Cerebellar cortex (tissue), 1 donor: Measurements from ENCODE around the gene C2CD3.
"Not testable (repeated sequence)": the region's sequence is repeated elsewhere in the genome, so short reads cannot be mapped to it uniquely, and the experiment has no call there.

Source experiments
- DNase-seq: peaks from one replicate; pipeline ENCODE4 v3.0.0-alpha.2; 2015; ENCODE audit warnings: low spot score

The C2CD3 gene

DNA sequence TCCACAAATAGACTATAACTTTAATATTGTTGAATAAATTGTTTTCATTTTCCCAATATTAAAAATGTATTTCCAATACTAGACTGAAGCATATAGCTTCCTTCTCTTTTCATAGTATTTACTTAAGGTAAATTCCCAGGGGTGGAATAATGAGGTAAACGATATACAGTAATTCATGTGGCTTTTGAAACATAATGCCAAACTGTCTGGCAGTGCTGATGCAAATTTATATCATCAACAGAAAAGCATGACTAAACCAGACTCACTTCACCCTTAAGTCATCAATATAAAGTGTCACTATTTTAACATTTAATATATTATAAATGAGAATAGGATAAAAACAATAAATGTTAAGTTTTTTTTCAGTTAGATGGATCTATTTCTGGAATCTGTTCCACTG lies 13.6 kb downstream of the C2CD3 start:
- DNase-seq: no peak

DNA sequence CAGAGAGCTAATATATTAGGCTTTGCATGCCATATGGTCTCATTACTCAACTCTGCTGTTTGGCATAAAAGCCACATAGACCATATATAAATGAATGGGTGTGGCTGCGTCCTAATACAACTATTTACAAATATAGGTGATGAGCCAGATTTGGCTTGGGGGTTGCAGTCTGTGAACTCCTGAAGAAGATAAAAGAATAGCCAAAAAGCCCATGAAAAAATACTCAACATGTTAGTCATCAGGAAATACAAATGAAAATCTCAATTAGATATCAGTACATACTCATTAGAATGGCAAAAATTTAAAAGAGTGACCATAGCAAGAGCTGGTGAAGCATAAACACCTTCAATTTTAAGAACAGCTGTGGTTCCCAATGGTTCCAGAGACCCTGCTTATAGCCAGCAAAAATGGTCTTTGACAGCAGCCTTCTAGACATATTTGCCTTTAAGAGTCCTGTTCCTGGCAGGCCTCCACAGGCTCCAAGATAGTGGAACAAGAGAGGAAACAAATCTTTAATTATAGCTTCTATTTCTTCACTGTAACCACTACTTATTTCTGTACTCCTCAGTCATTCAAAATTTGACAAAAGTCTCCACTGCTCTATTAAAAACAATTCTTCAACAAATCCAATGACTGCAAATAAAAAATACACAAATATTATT lies 16.1 kb downstream of the C2CD3 start:
- DNase-seq: peak; percentile 45

DNA sequence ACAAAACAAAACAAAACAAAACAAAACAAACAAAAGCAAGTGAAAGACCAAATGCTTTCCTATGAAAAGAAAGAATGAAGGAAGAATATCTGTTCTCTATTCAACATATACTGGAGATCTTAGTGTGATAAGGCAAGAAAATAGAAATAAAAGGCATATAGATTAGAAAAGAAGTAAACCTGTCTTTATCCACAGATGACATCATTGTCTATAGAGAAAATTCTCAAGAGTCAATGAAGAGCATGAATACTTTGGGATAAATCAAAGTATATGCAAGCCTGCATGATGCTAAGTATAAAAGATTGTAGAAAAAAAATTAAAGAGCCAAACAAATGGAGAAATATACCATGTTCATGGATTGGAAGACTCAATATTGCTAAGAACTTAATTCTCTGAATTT lies 17.6 kb downstream of the C2CD3 start:
- DNase-seq: no peak

DNA sequence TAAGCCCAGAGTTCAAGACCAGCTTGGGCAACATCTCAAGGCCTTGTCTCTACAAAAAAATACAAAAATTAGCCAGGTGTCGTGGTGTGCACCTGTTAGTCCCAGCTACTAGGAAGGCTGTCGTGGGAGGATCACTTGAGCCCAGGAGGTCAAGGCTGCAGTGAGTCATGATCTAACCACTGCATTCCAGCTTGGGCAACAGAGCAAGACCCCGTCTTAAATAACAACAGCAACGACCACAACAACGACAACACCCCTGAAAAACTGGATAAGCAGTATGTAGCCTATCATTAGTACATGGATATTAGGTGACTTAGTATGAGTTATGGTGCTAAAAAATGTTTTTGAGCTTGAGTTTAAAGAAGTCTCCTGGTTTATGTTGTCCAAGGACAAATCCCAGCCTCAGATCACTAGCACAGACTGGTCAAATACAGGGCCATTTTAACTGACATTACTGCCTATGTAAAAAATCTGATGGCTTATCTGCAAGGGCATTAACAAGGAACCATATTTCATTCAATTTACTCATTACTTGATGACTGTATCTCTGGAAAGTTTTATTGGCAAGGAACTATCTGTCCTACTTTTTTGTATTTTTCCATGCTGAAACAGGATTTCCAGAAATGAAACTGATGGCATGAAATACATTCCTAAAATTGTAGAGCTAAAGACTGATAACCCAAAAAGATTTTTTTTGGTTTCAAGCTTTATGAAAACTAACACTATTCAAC lies 23.4 kb downstream of the C2CD3 start:
- DNase-seq: no peak

DNA sequence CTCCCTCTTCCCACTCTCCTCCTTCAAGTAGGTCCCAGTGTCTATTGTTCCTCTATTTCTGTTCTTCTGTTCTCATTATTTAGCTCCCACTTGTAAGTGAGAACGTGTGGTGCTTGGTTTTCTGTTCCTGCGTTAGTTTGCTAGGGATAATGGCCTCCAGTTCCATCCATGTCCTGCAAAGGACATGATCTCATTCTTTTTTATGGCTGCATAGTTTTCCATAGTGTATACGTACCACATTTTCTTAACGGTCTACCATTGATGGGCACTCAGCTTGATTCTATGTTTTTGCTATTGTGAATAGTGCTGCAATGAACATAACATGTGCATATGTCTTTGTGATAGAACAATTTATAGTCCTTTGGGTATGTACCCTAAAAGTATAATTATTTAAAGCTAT lies 26.2 kb downstream of the C2CD3 start:
- no peak for DNase-seq

DNA sequence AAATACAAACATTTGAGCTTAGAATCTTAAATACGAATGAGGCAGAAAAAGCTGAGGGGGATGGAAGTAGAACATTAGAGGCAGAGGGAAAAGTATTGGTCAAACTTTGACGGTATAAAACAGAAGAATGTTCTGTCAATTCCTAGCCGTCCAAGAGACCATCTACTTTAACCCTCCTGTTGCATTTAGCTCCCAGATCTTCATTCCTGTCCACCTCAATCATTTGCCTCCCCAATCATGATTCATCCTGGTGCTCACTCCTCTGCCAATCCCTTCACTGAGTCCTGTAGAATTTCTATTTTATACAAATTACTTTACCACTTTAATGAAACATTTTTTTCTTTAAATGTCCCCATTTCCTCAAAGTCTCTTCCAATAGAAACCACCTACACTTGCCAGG lies 28.2 kb downstream of the C2CD3 start:
- DNase-seq: no peak

DNA sequence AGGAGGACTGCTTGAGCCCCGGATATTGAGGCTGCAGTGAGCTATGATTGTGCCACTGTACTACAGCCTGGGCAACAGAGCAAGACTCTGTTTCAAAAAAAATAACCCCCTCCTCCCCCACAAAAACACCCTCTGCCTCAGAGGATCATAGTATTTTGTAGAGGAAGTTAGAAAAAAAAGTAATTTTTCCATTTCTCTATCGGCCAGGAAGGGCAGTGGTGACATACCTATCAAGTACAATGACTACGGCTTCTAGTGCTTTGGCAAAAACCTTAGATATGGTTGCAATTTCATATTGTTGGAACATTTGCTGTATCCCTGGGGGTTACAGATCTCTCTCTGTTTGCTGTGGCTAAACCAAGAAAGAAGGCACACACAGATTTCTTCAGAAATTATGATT lies 28.9 kb downstream of the C2CD3 start:
- DNase-seq: no peak

DNA sequence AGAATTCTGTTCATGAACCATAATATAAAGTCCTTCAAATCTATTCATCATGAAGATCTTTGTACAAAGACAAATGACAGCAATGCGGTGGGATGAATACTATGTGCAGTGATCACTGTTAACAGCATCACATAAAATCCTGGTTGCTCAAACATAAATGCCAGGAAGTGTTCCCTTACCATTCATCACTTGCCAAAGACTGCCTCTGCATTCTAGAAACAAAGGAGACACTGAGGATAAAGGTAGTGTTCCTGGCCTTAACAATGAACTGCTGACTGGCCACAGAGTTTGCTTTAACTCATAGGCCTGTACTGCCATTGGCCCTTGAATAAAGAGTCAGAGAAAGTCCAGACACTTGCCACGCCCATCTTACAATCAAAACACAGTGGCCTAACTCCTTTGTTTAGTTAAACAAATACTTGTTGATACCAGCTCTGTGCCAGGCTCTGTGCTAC lies 29.5 kb downstream of the C2CD3 start:
- DNase-seq: peak; percentile 70

DNA sequence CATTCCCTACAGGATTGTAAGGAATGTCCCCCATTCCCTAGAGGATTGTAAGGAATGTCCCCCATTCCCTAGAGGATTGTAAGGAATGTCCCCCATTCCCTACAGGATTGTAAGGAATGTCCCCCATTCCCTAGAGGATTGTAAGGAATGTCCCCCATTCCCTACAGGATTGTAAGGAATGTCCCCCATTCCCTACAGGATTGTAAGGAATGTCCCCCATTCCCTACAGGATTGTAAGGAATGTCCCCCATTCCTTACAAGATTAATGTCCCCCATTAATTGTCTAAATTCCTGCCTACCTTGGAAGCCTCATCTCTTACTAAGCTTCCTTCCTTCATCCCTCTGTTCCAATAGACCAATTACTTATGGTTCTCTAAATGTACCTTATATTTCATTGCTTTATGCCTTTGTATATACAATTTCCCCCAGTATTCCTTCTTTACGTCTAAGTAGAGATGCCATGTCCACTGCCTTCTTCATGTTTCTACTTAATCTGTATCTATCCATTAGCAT lies 30.8 kb downstream of the C2CD3 start:
- DNase-seq: peak; percentile 42

DNA sequence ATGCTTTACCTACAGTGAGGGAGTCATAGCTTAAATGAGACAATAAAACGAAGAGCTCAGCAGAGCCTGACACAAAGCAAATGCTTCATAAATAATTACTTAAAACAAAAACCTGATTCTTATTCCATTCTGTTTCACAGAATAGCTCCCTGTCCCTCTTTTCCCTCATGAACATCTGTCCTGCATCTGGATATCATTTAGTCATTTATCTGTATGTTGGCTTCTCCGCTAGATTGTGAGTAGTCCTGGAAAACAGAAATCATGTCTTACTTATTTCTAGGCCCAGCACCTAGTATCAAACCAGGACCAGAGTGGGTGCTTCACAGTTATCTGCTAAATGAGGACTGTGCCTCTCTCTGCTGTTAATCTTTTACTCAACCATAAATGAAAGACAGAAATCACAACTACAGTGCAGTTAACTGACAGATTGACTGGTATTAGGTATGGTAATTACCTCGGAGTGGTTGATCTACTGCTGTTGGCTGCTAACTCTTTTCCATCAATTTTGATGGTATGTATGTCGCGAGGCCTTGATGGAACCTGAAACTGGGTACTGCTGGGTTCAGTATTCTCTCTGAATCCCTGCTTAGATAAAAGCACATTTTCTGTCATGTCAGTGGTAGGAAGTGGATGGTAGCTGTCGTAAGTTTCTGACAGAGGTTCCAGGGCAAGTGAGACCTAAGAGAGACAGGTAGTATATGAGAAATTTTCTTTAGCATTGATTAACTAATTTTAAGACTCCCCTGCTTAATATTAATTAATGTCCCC lies 31.5 kb downstream of the C2CD3 start:
- peak; percentile 49 for DNase-seq

DNA sequence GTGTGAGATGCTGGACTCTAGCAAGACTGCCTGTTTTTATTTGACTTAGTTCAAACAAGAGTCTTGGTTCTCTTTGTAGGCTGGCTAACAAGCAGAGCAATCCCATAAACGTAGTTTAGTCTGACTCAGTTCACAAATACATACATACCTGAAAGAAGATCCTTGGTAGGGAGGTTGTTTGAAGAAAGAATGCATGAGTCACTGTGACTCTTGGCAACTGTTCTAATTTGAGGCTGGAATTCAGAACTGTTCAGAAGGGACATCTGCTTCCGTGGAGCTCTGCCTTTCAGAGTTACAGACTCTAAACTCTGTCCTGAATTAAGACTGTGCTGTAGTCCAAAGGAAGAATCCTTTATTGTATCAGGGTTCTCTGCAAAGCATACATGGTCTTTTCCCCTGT lies 32.2 kb downstream of the C2CD3 start:
- DNase-seq: peak; percentile 74

DNA sequence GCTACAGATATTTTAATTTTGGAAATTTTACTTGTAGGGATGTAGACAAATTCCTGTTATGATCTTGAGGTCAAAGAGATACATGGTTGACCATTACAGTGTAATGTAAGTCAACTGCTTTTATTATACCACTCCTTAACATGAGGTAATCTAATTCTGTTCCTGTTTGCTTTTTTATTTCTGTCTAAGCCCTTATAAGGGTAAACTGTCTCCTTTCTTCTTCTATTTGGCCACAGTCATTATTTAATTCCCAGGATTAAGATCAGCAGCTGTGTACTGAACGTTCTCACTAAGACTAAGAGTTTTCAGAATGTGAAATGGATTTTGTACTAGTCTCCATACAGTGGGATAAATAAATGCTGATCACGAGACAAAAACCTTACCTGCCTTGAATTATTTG lies 32.8 kb downstream of the C2CD3 start:
- DNase-seq: no peak

DNA sequence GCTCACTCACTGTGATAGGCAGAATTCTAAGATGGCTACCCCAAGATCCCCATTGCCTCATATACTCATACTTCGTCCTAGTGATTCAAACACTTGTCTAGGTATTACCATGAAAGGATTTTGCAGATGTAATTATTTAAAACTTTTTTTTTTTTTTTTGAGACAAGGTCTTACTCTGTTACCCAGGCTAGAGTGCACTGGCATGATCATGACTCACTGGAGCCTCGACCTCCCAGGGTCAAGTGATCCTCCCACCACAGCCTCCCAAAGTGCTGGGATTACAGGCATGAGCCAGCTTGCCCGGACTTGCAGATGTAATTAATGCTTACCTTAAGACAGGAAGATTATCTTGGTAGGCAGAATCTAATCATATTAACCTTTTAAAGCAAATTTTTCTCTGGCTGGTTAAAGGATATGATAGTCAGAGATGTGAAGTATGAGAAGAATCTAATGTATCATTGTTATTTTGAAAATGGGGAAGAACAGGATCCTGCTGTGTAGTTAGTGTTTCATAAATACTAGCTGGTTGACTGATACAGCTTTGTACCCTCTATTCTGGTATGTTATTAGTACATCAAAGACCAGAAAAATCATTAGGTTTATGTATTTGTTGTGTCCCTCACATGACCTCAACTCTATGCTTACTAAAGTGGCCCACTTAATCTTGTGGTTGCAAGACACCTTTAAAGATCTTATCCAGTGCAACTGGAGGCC lies 35.5 kb downstream of the C2CD3 start:
- no peak for DNase-seq

DNA sequence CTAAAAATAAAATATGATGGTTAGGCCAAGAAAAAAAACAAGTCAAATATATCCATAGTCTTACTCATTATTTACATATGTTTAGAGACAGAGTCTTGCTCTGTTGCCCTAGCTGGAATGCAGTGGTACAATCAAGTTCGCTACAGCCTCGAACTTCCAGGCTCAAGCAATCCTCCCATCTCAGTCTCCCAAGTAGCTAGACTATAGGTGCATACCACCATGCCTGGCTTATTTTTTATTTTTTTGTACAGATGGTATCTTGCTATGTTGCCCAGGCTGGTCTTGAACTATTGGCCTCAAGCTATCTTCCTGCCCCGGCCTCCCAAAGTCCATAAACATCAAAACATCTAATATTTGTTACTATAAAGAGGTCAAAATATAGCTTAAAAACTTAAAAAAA lies 36.1 kb downstream of the C2CD3 start:
- no peak for DNase-seq

DNA sequence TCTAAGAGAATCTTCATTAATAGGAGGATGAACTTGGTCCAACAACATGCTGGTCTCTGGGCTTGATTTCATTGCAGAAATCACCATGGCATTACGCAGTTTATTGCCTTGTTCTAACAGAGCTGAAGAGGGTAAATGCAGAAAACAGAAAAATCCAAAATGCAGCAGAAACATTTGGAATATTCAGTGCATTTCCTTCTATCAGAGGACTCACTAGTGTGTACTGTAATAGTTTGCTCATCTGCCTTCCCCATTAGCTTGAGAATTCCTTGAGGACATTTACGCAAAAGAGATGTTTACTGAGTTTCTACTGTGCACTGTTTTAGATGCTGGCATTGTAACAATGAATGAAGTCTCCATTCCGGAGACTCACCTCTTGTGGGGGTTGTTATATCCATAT lies 37.4 kb downstream of the C2CD3 start:
- DNase-seq: no peak

DNA sequence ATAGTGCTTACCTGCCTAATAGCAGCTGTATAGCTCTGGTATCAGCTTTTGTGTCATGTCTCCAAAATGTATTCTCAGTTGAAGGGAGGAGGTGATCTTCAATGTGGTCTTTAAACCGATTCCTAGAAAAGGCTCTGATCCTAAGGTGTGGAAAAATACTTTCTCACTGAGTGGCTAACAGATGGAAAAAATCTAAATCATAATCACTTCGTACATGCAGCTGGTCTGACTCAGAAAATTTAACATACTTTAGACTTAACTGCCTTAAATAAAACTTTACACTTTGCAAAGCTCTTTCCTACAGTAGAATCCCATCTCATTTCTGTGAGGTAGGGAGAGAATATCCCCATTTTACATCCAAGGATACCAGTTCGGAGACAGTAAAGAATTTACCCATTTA lies 38.0 kb downstream of the C2CD3 start:
- no peak for DNase-seq

DNA sequence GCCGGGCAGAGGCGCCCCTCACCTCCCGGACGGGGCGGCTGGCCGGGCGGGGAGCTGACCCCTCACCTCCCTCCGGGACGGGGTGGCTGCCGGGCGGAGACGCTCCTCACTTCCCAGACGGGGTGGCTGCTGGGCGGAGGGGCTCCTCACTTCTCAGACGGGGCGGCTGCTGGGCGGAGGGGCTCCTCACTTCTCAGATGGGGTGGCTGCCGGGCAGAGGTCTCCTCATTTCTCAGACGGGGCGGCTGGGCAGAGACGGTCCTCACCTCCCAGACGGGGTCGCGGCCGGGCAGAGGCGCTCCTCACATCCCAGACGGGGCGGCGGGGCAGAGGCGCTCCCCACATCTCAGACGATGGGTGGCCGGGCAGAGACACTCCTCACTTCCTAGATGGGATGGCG lies 41.7 kb downstream of the C2CD3 start:
- DNase-seq: not testable (repeated sequence)

DNA sequence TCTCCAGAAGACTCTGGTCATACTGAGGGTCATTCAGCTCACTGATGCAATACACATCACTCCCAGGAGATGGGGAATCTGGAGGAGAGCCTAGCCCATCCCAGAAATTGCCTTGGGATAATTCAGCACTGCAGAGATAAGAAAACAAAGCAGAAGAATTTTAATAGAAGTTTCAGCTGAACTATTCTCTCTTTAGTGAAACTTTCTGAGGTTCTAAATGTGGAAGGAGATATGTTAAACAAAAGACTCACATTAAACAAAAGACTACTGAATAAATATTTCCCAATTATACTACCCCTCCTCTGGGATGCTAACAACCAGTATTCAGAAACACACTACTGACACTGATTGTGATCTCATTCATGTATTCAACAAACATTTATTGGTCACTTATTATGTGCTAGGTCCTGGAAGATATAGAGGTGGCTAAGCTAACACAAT lies 47.8 kb downstream of the C2CD3 start:
- no peak for DNase-seq

DNA sequence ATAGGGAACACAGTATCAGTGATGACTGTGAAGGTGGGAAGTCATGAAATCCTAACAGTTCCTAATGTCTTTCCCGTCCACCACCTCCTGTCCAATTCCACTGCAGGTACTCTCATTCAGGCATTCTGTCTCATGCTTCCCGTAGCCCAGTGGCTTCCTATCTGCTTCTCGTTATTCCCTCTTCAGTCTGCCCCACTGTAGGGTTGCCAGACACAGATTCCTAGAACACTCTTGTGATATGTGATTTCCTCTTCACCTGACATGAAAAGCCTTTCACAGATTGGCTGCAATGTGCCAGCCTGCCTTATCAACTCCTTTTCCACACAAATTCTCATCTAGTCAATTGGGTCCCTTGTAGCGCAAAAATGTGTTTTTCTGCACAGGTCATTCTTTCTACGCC lies 49.0 kb downstream of the C2CD3 start:
- no peak for DNase-seq

DNA sequence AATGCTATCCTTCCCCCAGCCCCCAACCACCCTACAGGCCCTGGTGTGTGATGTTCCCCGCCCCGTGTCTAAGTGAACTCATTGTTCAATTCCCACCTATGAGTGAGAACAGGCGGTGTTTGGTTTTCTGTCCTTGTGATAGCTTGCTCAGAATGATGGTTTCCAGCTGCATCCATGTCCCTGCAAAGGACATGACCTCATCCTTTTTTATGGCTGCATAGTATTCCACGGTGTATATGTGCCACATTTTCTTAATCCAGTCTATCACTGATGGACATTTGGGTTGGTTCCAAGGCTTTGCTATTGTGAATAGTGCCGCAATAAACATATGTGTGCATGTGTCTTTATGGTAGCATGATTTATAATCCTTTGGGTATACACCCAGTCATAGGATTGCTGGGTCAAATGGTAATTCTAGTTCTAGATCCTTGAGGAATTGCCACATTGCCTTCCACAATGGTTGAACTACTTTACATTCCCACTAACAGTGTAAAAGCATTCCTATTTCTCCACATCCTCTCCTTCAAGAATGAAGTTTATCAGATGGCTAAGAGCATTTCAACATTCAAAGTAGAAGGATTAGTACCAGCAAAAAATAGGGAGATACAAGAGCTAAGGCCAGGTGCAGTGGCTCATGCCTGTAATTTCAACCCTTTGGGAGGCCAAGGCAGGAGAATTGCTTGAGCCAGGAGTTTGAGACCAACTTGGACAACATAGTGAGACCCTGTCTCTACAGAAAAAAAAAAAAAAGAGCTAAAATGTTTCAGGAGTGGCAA lies 50.4 kb downstream of the C2CD3 start:
- DNase-seq: not testable (repeated sequence)

DNA sequence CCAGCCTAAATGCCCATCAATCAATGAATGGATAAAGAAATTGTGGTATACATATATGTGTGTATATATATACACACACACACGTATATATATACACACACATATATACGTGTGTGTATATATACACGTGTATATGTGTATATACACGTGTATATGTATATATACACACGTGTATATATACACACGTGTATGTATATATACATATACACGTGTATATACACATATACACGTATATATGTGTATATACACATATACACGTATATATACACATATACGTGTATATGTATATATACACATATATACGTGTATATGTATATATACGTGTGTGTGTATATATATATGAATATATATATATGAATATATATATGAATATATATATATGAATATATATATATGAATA lies 54.1 kb downstream of the C2CD3 start:
- DNase-seq: no peak
